Pancreas (tissue), 10 donors: ENCODE data around the gene CEP41. TPM values are rescaled to one million over a fixed set of nuclear protein-coding genes. Genes with fewer than 3 reads are reported as not detected.

Source experiments
- ATAC-seq, 4 donors: fragments of 200-7000 bp; cut with Tn5 transposase; one replicate each; pipeline versions ENCODE4 v1.8.0 to v1.9.1; 2020; ENCODE audit warnings: mild to moderate bottlenecking in 4 of 4, moderate library complexity in 4 of 4
- DNase-seq, 6 donors: peaks; one replicate each; pipeline ENCODE4 v3.0.0-alpha.2; 2020
- FAIRE-seq: peaks from 2 replicates; lab custom pipeline; 2012; peaks lifted over from hg19 to GRCh38; lab: Jason Lieb, UNC
- H3K27ac ChIP-seq, 4 donors: fragments of 200-600 bp; sonication (generic); 1 replicate in 3 of 4; 2 replicates in 1 of 4; pipeline versions ENCODE4 v1.5.0 to v1.8.0; 2020
- H3K27me3 ChIP-seq, 4 donors: fragments of 200-600 bp; one replicate each; pipeline ENCODE4 v1.8.0; 2021
- H3K36me3 ChIP-seq, 3 donors: fragments of 200-600 bp; sonication (generic) in 1 of 3; one replicate each; pipeline versions ENCODE4 v1.5.0 to v1.8.0; 2020 to 2021
- H3K4me1 ChIP-seq, 3 donors: fragments of 200-600 bp; one replicate each; pipeline ENCODE4 v1.8.0; 2021
- H3K4me3 ChIP-seq, 4 donors: fragments of 200-600 bp; sonication (generic) in 2 of 4; one replicate each; pipeline versions ENCODE4 v1.5.0 to v1.8.0; 2020 to 2021
- H3K9me3 ChIP-seq, 4 donors: fragments of 200-600 bp; one replicate each; pipeline ENCODE4 v1.8.0; 2021
- CTCF ChIP-seq, 4 donors: fragments of 200-600 bp; sonication (generic) in 3 of 4; IDR thresholded peaks; one replicate each; pipeline versions ENCODE4 v1.5.0 to v1.8.0; 2021; ENCODE audit warnings: antibody characterized with exemption in 4 of 4
- WGBS, 2 donors: extraction: QIAGEN DNeasy Blood & Tissue Kit; methylation state at CpG; one replicate each; pipeline ENCODE4 v1.1.7; 2013; 5-methylcytosine and 5-hydroxymethylcytosine counted together
- intact Hi-C, 3 donors: fragments of 100-400 bp; cut with DNase I; formaldehyde crosslinking; loops; one replicate each; pipeline versions ENCODE4 v1.11.1 to v1.14.2; 2022
- polyA plus RNA-seq, 2 donors: library from polyadenylated mRNA; stranded (reverse); fragments of 200-250 nt; gene quantifications; one replicate each; pipeline ENCODE4 v1.2.3, GENCODE V29; 2013
- total RNA-seq, 6 donors: library from RNA; stranded (reverse); fragmentation: NEBNext Ultra II Directional in 4 of 6; extraction: Animal tissue kit (Norgen Biotek cat#: 25700) in 4 of 6; gene quantifications; one replicate each; pipeline versions ENCODE4 v1.2.1 to v1.2.4, GENCODE V29; 2021 to 2023
- donor health status: healthy with polysubstance abuse.
- donor health status: DM: no; HTN: no; CAD: no; lungs with moderate emphysema.
- donor health status: DM: no; HTN: no; CAD: no.
- donor health status: control.
- donor health status: control.
- donor health status: Bipolar disorder and iron deficiency.
- donor health status: DM: yes; HTN: yes; CAD: no.
- donor health status: DM: no; HTN: no; CAD: no.
- donor health status: DM: no; HTN: no; CAD: no.
- donor health status: DM: yes; HTN: yes; CAD: no.

Gene CEP41
- total and polyA plus RNA-seq, 8 donors: 1.8 to 10.3 (median 4.5) TPM

- no peak overlapping the region for H3K4me3 ChIP-seq
- H3K4me1 ChIP-seq: peaks cover 0 to 12% (median 0%) of the 10 kb centered on the region in 3 donors
- FAIRE-seq (no peak), DNase-seq (no peak), ATAC-seq (no peak)
- no peaks in the 10 kb centered on the region for H3K27me3 ChIP-seq
- no peaks in the 10 kb centered on the region for H3K9me3 ChIP-seq
- H3K27ac ChIP-seq: peak overlapping the region in 1 of 4 donors; percentile 50
- no peak for TF ChIP-seq CTCF (IDR thresholded peaks at IDR 0.05)
- H3K36me3 ChIP-seq: no peaks in the 10 kb centered on the region
- intact Hi-C loops: no loop called here
- 92 to 93% methylated on average over 7 of the region's 7 CpGs for whole genome bisulfite sequencing, 2 donors
These were observed 87.6 kb downstream of the CEP41 start for GRCh38 chr7:130353196-130353595.

GRCh38 chr7:130352194-130353074 lies 88.4 kb downstream of the CEP41 start:
- DNase-seq (no peak), ATAC-seq (peak in 3 of 4 donors; percentile 8 to 62 (median 58)), FAIRE-seq (no peak)
- peaks cover 0 to 12% (median 0%) of the 10 kb centered on the region in 3 donors for H3K4me1 ChIP-seq
- H3K27ac ChIP-seq: peak overlapping the region in 1 of 4 donors; percentile 50
- intact Hi-C loops: no loop called here
- no peak for TF ChIP-seq CTCF (IDR thresholded peaks at IDR 0.05)
- WGBS, 2 donors: 73 to 75% methylated on average over 20 of the region's 20 CpGs
- no peak overlapping the region for H3K4me3 ChIP-seq
- no peaks in the 10 kb centered on the region for H3K27me3 ChIP-seq
- H3K9me3 ChIP-seq: no peaks in the 10 kb centered on the region
- H3K36me3 ChIP-seq: no peaks in the 10 kb centered on the region

GRCh38 chr7:130351791-130352090 lies 89.1 kb downstream of the CEP41 start:
- no peak overlapping the region for H3K27ac ChIP-seq
- FAIRE-seq: no peak
- intact Hi-C loops: no loop called here
- no peak for TF ChIP-seq CTCF (IDR thresholded peaks at IDR 0.05)
- 87 to 91% methylated on average over 6 of the region's 6 CpGs for WGBS, 2 donors
- no peak for ATAC-seq
- H3K27me3 ChIP-seq: no peaks in the 10 kb centered on the region
- peaks cover 0 to 8% (median 0%) of the 10 kb centered on the region in 3 donors for H3K4me1 ChIP-seq
- no peaks in the 10 kb centered on the region for H3K9me3 ChIP-seq
- H3K4me3 ChIP-seq: no peak overlapping the region
- no peak for DNase-seq
- no peaks in the 10 kb centered on the region for H3K36me3 ChIP-seq

GRCh38 chr7:130350945-130351790 lies 89.6 kb downstream of the CEP41 start:
- FAIRE-seq (no peak), ATAC-seq (peak in 1 of 4 donors; percentile 18), DNase-seq (no peak)
- 83 to 86% methylated on average over 20 of the region's 20 CpGs for WGBS, 2 donors
- TF ChIP-seq CTCF (IDR thresholded peaks at IDR 0.05): no peak
- intact Hi-C loops: no loop called here
- no peak overlapping the region for H3K27ac ChIP-seq
- no peak overlapping the region for H3K4me3 ChIP-seq
- no peaks in the 10 kb centered on the region for H3K9me3 ChIP-seq
- no peaks in the 10 kb centered on the region for H3K36me3 ChIP-seq
- no peaks in the 10 kb centered on the region for H3K27me3 ChIP-seq
- peaks cover 0 to 8% (median 0%) of the 10 kb centered on the region in 3 donors for H3K4me1 ChIP-seq
